GM18526 (cell line): Measurements from ENCODE around the gene CNN2.

Experiments used
- POLR2A ChIP-seq: IDR thresholded peaks from 3 replicates; pipeline ENCODE4 v1.6.1; 2011; ENCODE audit not compliant: insufficient read length; ENCODE audit errors: extremely low read depth

The CNN2 gene

DNA sequence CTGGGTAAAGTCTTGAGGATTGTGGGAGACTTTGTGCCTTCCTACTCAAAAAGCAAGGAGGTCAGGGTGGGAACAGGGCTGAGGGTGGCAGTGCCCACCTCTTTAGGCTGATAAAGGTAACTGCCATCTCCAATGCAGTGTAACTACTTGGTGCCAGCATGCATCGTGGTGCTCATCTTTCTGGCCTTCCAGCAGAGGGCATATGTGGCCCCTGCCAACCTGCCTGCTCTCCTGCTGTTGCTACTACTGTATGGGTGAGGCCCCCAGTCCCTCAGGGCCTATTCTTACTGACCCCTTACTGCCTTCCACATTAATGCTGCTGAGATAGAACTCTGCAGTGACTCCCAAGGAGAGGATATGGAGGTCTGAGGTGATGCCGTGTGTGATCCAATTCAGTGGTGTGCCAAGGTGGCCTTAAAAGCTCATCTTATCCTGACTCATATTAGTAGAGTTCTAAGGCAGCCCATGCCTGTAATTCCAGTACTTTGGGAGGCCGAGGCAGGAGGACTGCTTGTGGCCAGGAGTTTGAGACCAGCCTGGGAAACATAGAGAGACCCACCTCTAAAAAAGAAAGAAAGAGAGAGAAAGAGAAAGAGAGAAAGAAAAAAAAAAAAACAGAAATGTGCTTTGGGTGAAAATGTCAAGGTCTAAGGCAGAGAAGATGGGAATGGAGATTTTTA is 30.9 kb downstream of the CNN2 start:
- no peak for TF ChIP-seq POLR2A

DNA sequence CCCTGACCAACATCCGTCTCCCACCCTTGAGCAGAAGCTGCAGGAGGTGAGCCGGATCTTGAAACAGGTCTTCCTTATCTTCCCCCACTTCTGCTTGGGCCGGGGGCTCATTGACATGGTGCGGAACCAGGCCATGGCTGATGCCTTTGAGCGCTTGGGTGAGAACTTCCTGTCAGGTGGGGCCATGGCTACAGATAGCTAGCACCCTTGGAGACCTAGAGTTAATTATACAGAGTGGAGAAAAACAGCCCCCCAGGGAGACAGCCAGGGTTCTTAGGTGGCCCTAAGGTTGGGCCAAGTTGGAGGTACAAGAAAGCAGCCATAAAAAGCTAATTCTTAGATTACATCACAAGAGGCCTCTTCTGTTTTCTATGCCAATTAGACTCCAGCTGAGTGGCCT is 31.7 kb downstream of the CNN2 start:
- TF ChIP-seq POLR2A, result no peak

DNA sequence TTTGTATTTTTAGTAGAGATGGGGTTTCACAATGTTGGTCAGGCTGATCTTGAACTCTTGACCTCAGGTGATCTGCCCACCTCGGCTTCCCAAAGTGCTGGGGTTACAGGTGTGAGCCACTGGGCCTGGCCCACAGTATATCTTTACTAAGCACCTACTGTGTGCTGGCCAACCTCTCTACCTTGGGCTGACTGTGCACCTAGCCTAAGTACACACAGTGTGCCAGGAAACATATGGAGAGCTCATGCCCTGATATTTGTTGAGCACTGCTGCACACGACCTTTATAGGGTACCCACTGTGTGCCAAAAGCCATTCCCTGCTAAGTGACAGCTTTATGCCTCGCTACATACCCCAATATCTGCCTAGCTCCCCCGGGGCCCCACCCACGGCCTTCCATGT is 34.3 kb downstream of the CNN2 start:
- no peak for TF ChIP-seq POLR2A

DNA sequence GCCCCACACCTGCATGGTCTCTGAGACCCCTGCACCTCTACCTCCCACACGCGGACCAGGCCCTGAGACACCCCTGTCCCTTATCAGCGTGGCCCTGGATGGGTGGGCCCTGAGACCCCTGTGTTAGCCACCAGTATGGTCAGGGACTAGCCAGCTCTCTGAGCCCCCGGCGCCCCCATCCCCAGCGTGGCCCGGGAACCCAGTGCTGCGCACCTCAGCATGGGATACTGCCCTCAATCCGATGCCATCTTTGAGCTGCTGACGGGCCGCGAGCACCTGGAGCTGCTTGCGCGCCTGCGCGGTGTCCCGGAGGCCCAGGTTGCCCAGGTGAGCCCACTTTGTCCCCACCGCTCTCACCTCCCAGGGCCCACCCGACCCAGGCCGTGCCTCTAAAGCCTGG is 35.6 kb downstream of the CNN2 start:
- TF ChIP-seq POLR2A, result no peak

DNA sequence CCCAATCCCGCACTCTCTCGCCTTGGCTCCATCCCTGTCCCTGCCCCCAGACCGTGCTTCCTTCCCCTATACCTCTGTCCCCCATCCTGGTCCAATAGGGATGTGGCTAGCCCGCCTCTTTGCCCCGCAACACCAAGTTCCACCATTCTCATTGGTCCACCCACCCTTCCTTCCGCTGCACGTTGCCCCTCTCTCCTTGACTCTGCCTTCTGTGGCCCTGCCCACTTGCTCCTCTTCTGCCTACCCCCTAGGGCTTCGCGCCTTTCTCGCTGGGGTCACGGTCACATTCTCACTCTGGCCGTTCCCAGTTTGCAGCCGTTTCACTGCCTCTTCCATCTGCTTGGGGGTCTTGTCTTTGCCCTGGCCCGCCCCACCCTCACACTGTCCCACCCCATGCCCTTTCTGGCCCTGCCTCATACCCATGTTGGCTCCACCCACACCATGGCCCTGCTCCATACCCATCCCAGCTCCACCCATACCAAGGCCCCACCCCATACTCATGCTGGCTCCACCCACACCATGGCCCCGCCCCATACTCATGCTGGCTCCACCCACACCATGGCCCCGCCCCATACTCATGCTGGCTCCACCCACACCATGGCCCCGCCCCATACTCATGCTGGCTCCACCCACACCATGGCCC is 36.1 kb downstream of the CNN2 start:
- TF ChIP-seq POLR2A, result no peak

DNA sequence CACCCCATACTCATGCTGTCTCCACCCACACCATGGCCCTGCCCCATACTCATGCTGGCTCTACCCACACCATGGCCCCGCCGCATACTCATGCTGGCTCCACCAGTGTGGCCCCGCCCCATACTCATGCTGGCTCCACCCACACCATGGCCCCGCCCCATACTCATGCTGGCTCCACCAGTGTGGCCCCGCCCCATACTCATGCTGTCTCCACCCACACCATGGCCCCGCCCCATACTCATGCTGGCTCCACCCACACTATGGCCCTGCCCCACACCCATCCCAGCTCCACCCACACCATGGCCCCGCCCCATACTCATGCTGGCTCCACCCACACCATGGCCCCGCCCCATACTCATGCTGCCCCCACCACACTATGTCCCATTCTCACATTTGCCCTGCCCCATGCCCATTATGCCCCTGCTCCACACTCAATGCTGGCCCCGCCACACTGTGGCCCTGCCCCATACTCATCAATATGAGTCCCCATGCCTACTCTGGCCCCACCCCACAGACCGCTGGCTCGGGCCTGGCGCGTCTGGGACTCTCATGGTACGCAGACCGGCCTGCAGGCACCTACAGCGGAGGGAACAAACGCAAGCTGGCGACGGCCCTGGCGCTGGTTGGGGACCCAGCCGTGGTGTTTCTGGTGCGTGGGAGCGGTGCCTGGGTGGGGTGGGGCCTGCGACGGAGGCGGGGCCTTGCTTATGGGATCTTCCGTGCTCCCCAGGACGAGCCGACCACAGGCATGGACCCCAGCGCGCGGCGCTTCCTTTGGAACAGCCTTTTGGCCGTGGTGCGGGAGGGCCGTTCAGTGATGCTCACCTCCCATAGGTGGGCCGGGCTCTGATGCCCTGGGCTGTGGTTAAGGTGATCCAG is 36.9 kb downstream of the CNN2 start:
- no peak for TF ChIP-seq POLR2A

DNA sequence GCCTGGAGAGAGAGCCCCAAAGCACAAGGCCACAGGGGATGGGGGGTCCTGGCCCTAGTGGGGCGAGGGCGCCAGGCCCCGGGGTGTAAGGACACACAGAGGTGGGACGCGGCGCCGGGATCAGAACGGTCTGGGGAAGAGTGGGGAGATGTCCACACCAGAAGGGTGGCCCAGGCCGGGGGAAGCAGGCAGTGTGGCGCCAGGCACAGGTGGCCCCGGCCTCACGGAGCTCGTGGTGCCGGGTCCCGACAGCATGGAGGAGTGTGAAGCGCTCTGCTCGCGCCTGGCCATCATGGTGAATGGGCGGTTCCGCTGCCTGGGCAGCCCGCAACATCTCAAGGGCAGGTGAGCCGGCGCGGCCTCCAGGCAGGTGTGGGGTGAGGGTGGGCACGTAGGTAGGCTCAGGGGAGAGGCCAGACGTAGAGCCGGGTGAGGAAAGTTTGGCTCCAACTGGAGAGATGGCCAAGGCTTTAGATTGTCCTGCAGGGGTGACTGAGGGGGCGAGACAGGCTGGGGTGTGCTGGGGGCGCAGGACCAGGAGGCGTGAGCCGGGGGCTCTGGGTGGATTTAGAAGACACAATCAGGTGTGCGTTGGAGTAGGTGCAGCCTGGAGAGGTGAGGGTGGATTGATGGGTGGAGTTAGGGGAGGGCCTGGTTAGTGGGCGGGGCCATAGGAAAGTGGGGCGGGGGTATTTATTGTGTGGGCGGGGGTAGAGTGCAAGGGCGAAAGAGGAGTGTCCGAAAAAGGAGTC is 37.7 kb downstream of the CNN2 start:
- no peak for TF ChIP-seq POLR2A

DNA sequence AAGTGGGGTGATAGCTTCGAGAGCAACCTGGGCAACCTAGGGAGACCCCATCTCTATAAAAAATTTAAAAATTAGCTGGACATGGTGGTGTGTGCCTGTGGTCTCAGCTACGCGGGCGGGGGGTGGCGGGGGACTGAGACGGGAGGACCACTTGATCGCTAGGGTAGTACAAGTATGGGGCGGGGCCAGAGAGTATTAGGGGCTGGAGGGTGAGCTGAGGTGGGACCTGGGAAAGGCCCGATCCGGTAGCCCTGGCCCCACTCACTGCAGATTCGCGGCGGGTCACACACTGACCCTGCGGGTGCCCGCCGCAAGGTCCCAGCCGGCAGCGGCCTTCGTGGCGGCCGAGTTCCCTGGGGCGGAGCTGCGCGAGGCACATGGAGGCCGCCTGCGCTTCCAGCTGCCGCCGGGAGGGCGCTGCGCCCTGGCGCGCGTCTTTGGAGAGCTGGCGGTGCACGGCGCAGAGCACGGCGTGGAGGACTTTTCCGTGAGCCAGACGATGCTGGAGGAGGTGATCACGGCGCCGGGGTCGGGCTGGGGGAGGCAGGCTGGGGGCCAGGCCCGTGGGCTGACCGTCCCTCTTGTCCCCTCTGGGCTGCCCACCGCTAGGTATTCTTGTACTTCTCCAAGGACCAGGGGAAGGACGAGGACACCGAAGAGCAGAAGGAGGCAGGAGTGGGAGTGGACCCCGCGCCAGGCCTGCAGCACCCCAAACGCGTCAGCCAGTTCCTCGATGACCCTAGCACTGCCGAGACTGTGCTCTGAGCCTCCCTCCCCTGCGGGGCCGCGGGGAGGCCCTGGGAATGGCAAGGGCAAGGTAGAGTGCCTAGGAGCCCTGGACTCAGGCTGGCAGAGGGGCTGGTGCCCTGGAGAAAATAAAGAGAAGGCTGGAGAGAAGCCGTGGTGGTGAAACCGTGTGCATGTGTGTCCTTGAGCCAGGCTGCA is 38.5 kb downstream of the CNN2 start:
- TF ChIP-seq POLR2A, result no peak

DNA sequence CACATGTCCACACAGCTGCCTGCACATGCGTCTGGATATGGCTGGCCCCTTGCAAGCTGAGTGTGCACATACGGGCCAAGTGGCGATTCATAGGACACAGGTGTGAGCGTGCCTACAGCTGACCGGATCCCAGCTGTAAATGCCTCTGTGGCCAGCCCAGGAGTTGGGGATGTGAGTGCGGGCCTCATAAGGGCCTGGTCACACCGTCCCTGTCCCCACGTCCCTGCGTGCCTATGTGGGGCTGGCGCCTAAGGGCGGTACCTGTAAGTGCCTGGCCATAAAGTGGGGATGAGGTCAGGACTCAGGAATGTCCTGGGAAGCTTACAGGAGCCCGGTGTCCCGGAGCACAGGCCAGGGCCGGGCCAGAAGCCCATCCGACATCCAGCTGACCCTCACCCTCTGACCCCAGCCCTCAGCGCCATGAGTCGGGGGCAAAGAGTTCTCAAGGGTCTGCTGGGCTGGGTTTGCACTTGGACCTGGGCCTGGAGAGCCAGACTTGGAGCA is 39.2 kb downstream of the CNN2 start:
- TF ChIP-seq POLR2A, result no peak

DNA sequence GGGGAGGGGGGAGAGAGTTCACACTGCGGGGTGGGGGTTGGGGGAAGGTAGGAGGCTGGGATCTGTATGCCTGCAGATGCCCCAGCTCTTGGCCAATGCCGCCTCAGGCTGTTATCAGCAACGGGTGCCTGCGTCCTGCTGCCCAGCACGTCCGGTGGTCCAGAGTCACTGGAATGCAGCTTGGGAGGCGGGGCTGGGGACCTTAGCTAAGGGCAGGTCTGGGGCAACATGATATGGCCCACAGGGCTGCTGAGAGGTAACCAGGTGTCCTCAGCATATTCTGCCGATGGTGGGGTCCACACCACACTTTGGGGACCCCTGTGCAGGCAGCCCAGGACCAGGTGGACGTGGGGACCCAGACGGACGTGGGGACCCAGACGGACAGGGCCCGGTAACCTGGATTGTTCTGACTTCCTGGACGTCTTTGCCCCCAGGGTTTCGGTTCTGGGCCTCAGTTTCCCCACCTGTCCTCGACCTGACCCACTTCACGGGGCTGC is 39.9 kb downstream of the CNN2 start:
- no peak for TF ChIP-seq POLR2A

DNA sequence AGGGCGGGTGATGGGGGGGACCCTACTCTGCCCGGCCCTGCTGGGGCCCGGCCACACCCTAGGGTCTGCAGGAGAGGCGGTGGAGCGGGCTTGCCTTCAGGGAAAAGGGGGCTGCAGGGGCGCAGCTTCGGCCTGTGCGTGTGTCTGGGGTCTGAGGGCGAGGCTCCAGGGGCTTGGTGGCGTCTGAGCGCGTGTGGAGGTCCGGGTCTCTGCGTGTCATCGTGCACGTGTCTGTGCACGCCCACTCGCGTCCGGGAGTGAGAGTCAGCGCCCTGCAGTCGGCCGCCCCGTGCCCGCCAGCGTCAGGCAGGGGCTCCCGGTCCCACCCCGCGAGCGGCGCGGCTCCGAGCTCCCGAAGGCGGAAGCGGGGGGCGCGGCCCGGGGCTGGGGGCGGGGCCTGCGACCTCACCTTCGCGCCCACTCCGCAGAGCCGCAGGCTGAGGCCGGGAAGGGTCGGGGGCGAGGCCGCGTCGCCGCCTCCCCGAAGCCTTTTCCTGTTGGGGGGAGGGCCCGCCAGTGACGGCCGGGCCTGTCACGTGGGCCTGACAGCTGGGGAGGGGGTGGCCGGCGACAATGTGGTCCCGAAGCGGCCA is 40.4 kb downstream of the CNN2 start, which contains the start of gene ARHGAP45:
TSS of gene ARHGAP45 (plus strand) at position 420 of the 593 bp plus-strand sequence. CDS start 239 bp downstream, outside the sequence.
- TF ChIP-seq POLR2A, result peak; percentile 28

DNA sequence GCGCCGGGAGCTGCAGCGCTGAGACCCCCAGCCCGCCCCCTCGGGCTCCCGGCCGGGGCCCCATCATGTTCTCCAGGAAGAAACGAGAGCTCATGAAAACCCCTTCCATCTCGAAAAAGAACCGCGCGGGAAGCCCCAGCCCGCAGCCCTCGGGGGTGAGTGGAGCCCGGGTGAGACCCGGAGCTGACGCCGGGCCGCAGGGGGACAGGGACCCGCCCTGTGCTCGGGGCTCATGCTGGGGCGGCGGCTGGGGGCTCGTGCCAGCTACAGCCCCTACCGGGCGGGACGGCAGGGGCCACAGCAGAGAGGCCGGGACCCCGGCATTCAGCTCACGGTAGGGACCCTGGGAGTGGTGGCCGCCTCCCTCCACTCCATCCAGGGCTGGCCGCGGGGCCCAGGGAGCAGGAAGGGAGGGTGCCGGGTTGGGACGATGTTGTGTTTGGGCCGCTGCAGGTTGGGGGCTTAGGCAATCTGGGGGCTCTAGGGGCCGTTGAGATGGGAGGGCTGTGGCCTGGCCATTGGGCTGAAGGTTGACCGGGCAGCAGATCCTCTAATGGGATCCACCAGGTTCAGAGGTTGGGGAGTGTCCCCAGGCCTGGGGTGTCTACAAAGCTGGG is 41.0 kb downstream of the CNN2 start:
- no peak for TF ChIP-seq POLR2A
